ENCODE data around the gene ACTA2. TPM values are rescaled to one million over a fixed set of nuclear protein-coding genes. Genes with fewer than 3 reads are reported as not detected.

The ACTA2 gene
- total RNA-seq, 4 donors from 2014 or later: 146 to 162 (median 152) TPM

- 74% methylated on average over 2 of the region's 2 CpGs for WGBS
- Histone ChIP-seq H3K4me1 (peaks cover 31% of the 10 kb centered on the region), H3K9me3 (no peaks in the 10 kb centered on the region), H3K36me3 (no peaks in the 10 kb centered on the region), H3K4me3 (no peak overlapping the region), H3K27me3 (no peaks in the 10 kb centered on the region), H3K27ac (no peak overlapping the region)
- no peak for DNase-seq (ENCODE audit: low spot score in 2 of 2)
- TF ChIP-seq EP300 (IDR thresholded peaks at IDR 0.05): no peak
These were observed 24.3 kb downstream of the ACTA2 start for GRCh38 chr10:88928254-88928653.

DNA sequence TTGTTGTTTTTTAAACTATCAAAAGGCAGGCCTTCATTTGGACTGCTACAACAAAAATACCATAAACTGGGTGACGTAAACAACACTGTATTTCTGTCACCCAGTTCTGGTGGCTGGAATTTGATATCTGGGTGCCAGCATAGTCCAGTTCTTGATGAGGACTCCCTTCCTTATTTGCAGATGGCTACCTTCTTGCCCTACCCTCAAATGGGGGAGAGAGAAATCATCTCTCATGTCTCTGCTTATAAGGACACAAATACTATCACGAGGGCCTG is 25.2 kb downstream of the ACTA2 start:
- TF ChIP-seq POLR2A (IDR thresholded peaks at IDR 0.05) (no peak), POLR2AphosphoS5 (IDR thresholded peaks at IDR 0.05) (no peak), EP300 (IDR thresholded peaks at IDR 0.05) (no peak)
- TF ChIP-seq, protein P1, sequence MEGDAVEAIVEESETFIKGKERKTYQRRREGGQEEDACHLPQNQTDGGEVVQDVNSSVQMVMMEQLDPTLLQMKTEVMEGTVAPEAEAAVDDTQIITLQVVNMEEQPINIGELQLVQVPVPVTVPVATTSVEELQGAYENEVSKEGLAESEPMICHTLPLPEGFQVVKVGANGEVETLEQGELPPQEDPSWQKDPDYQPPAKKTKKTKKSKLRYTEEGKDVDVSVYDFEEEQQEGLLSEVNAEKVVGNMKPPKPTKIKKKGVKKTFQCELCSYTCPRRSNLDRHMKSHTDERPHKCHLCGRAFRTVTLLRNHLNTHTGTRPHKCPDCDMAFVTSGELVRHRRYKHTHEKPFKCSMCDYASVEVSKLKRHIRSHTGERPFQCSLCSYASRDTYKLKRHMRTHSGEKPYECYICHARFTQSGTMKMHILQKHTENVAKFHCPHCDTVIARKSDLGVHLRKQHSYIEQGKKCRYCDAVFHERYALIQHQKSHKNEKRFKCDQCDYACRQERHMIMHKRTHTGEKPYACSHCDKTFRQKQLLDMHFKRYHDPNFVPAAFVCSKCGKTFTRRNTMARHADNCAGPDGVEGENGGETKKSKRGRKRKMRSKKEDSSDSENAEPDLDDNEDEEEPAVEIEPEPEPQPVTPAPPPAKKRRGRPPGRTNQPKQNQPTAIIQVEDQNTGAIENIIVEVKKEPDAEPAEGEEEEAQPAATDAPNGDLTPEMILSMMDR (IDR thresholded peaks at IDR 0.05): no peak
- Histone ChIP-seq H3K27me3 (no peaks in the 10 kb centered on the region), H3K27ac (peak overlapping the region; percentile 59), H3K4me3 (no peak overlapping the region), H3K36me3 (no peaks in the 10 kb centered on the region), H3K9me3 (no peaks in the 10 kb centered on the region), H3K4me1 (peaks cover 26% of the 10 kb centered on the region)
- DNase-seq (ENCODE audit: low spot score in 2 of 2): no peak
- WGBS: 65% methylated on average over 2 of the region's 2 CpGs

- TF ChIP-seq EP300 (IDR thresholded peaks at IDR 0.05) (no peak), POLR2AphosphoS5 (IDR thresholded peaks at IDR 0.05) (peak in 2 of 3 donors; percentile 34 to 89)
- no peak for DNase-seq (ENCODE audit: low spot score in 2 of 2)
- Histone ChIP-seq H3K4me1 (peaks cover 21% of the 10 kb centered on the region), H3K27ac (peak overlapping the region; percentile 59), H3K4me3 (peak overlapping the region; percentile 17), H3K9me3 (no peaks in the 10 kb centered on the region), H3K27me3 (no peaks in the 10 kb centered on the region), H3K36me3 (no peaks in the 10 kb centered on the region)
- 23% methylated on average over 6 of the region's 6 CpGs for WGBS
These were observed 25.8 kb downstream of the ACTA2 start for GRCh38 chr10:88926566-88927415.

DNA sequence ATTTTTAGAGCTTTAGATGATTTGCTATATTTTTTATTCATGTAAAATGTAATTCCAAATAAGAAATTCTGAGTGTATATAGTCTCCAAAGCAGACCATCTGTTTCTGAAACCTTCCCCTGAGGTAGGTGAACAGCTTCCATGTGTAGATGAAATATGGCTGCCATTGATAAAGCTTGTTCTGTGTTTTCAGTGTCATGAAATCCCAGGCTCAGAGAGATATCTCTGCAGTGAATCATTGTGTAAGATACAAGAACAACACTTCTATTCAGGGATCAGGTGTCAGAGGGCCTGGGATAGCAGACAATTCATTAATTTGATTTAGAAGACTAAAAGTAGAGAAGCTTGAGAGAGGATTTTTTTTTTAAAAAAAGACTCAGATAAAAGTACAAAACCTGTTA is 29.1 kb downstream of the ACTA2 start:
- Histone ChIP-seq H3K27me3 (no peaks in the 10 kb centered on the region), H3K4me1 (peaks cover 26% of the 10 kb centered on the region), H3K9me3 (no peaks in the 10 kb centered on the region), H3K36me3 (no peaks in the 10 kb centered on the region), H3K4me3 (no peak overlapping the region), H3K27ac (no peak overlapping the region)
- no peak for DNase-seq (ENCODE audit: low spot score in 2 of 2)
- TF ChIP-seq POLR2AphosphoS5 (IDR thresholded peaks at IDR 0.05): no peak
- TF ChIP-seq, protein P1 (IDR thresholded peaks at IDR 0.05): no peak
- no peak for TF ChIP-seq EP300 (IDR thresholded peaks at IDR 0.05)
- no peak for TF ChIP-seq POLR2A (IDR thresholded peaks at IDR 0.05)

- 83% methylated on average over 2 of the region's 2 CpGs for WGBS
- H3K27ac ChIP-seq: no peak overlapping the region
- TF ChIP-seq POLR2A (IDR thresholded peaks at IDR 0.05) (no peak), EP300 (IDR thresholded peaks at IDR 0.05) (no peak), POLR2AphosphoS5 (IDR thresholded peaks at IDR 0.05) (no peak)
- TF ChIP-seq, protein P1 (IDR thresholded peaks at IDR 0.05): no peak
- H3K36me3 ChIP-seq: no peaks in the 10 kb centered on the region
- no peak for DNase-seq (ENCODE audit: low spot score in 2 of 2)
- H3K9me3 ChIP-seq: no peaks in the 10 kb centered on the region
- H3K4me1 ChIP-seq: peaks cover 20% of the 10 kb centered on the region
- H3K4me3 ChIP-seq: no peak overlapping the region
- H3K27me3 ChIP-seq: no peaks in the 10 kb centered on the region
These were observed 30.5 kb downstream of the ACTA2 start for GRCh38 chr10:88922041-88922440.

- DNase-seq (ENCODE audit: low spot score in 2 of 2): no peak
These were observed 31.5 kb downstream of the ACTA2 start for GRCh38 chr10:88920986-88921593.

More at GRCh38 chr10:88920986-88921593, 31.5 kb downstream of the ACTA2 start:
- H3K27me3 ChIP-seq: no peaks in the 10 kb centered on the region
- WGBS: 55% methylated on average over 3 of the region's 3 CpGs
- no peaks in the 10 kb centered on the region for H3K9me3 ChIP-seq
- TF ChIP-seq, protein P1 (IDR thresholded peaks at IDR 0.05): no peak
- TF ChIP-seq POLR2AphosphoS5 (IDR thresholded peaks at IDR 0.05) (no peak), POLR2A (IDR thresholded peaks at IDR 0.05) (no peak), EP300 (IDR thresholded peaks at IDR 0.05) (no peak)
- no peak overlapping the region for H3K27ac ChIP-seq
- H3K4me3 ChIP-seq: no peak overlapping the region
- H3K36me3 ChIP-seq: no peaks in the 10 kb centered on the region
- peaks cover 10% of the 10 kb centered on the region for H3K4me1 ChIP-seq
